Measurements from ENCODE around the gene BMP5. TPM values are rescaled to one million over a fixed set of nuclear protein-coding genes. Genes with fewer than 3 reads are reported as not detected.

Gene BMP5
- polyA plus RNA-seq, 1 donor from 2014 or later: 0.14 TPM

DNA sequence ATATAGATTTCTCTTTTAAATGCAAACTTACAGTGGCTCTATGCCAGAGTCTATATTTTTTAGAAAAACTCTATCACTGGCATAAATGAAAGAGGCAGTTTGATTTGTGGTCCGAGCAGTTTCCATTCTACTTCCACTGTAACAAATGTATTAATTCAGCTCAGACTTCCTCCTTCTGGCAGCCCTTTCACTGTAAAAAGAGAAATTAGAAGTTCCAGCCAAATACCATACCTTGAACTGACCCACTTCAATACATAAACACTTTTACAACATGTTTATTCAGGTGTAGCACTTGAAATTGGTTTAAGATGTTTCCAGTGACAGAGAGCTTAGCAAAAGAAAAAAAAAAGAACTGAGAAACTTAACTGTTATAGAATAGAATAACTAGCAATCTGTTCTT lies 99.3 kb downstream of the BMP5 start:
- Histone ChIP-seq H3F3A (ENCODE audit: insufficient read depth, low read length, poor library complexity, severe bottlenecking) (no peaks in the 10 kb centered on the region), H3K79me2 (replicated peaks; ENCODE audit: insufficient read depth, low read length) (no peaks in the 10 kb centered on the region), H4K20me1 (ENCODE audit: insufficient read depth) (no peaks in the 10 kb centered on the region), H3K4me2 (ENCODE audit: low read length) (no peak overlapping the region), H3K9ac (ENCODE audit: low read length) (no peak overlapping the region), H3K27me3 (ENCODE audit: insufficient read depth, low read depth, low read length) (no peaks in the 10 kb centered on the region), H3K9me3 (ENCODE audit: low read length) (no peaks in the 10 kb centered on the region), H3K27ac (ENCODE audit: low read length) (no peak overlapping the region), H3K36me3 (ENCODE audit: insufficient read depth, low read length) (no peaks in the 10 kb centered on the region), H3K9me2 (ENCODE audit: insufficient read depth, low read length) (no peaks in the 10 kb centered on the region), H2AFZ (ENCODE audit: low read depth, low read length) (no peak overlapping the region), H3K4me3 (ENCODE audit: low read length) (no peak overlapping the region)
- TF ChIP-seq EZH2 (IDR thresholded peaks at IDR 0.05; ENCODE audit: borderline replicate concordance, insufficient read depth, low read length, poor library complexity, severe bottlenecking) (no peak), EP300 (conservative IDR thresholded peaks at IDR 0.05; ENCODE audit: poor library complexity, severe bottlenecking) (no peak), SMC3 (conservative IDR thresholded peaks at IDR 0.05; ENCODE audit: poor library complexity) (no peak), POLR2AphosphoS5 (IDR thresholded peaks at IDR 0.05) (no peak), RAD21 (conservative IDR thresholded peaks at IDR 0.05) (no peak), MXI1 (conservative IDR thresholded peaks at IDR 0.05; ENCODE audit: poor library complexity, severe bottlenecking) (no peak), TAF1 (IDR thresholded peaks at IDR 0.05; ENCODE audit: low read depth) (no peak)
- TF ChIP-seq, protein P1, sequence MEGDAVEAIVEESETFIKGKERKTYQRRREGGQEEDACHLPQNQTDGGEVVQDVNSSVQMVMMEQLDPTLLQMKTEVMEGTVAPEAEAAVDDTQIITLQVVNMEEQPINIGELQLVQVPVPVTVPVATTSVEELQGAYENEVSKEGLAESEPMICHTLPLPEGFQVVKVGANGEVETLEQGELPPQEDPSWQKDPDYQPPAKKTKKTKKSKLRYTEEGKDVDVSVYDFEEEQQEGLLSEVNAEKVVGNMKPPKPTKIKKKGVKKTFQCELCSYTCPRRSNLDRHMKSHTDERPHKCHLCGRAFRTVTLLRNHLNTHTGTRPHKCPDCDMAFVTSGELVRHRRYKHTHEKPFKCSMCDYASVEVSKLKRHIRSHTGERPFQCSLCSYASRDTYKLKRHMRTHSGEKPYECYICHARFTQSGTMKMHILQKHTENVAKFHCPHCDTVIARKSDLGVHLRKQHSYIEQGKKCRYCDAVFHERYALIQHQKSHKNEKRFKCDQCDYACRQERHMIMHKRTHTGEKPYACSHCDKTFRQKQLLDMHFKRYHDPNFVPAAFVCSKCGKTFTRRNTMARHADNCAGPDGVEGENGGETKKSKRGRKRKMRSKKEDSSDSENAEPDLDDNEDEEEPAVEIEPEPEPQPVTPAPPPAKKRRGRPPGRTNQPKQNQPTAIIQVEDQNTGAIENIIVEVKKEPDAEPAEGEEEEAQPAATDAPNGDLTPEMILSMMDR (IDR thresholded peaks at IDR 0.05; ENCODE audit: poor library complexity, severe bottlenecking): no peak
- TF ChIP-seq, protein P2, sequence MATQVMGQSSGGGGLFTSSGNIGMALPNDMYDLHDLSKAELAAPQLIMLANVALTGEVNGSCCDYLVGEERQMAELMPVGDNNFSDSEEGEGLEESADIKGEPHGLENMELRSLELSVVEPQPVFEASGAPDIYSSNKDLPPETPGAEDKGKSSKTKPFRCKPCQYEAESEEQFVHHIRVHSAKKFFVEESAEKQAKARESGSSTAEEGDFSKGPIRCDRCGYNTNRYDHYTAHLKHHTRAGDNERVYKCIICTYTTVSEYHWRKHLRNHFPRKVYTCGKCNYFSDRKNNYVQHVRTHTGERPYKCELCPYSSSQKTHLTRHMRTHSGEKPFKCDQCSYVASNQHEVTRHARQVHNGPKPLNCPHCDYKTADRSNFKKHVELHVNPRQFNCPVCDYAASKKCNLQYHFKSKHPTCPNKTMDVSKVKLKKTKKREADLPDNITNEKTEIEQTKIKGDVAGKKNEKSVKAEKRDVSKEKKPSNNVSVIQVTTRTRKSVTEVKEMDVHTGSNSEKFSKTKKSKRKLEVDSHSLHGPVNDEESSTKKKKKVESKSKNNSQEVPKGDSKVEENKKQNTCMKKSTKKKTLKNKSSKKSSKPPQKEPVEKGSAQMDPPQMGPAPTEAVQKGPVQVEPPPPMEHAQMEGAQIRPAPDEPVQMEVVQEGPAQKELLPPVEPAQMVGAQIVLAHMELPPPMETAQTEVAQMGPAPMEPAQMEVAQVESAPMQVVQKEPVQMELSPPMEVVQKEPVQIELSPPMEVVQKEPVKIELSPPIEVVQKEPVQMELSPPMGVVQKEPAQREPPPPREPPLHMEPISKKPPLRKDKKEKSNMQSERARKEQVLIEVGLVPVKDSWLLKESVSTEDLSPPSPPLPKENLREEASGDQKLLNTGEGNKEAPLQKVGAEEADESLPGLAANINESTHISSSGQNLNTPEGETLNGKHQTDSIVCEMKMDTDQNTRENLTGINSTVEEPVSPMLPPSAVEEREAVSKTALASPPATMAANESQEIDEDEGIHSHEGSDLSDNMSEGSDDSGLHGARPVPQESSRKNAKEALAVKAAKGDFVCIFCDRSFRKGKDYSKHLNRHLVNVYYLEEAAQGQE (IDR thresholded peaks at IDR 0.05; ENCODE audit: borderline replicate concordance): no peak

DNA sequence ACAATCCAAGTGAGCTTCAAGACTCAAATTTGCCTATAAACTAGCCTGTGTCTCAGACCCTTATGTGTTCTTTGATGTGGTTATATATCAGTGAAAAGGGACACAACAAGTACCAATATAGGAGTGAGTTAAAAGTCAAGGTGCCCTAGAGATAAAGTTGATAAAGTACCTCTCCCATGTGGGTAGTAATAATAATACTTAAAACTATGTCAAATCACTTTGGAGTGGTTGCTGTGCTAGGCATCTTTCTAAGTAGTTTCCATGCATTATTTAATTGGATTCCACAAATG lies 100.4 kb downstream of the BMP5 start:
- H3K9ac ChIP-seq (ENCODE audit: low read length): no peak overlapping the region
- H4K20me1 ChIP-seq (ENCODE audit: insufficient read depth): no peaks in the 10 kb centered on the region
- no peaks in the 10 kb centered on the region for H3K36me3 ChIP-seq (ENCODE audit: insufficient read depth, low read length)
- H3K27me3 ChIP-seq (ENCODE audit: insufficient read depth, low read depth, low read length): no peaks in the 10 kb centered on the region
- no peaks in the 10 kb centered on the region for H3F3A ChIP-seq (ENCODE audit: insufficient read depth, low read length, poor library complexity, severe bottlenecking)
- no peak overlapping the region for H3K4me2 ChIP-seq (ENCODE audit: low read length)
- TF ChIP-seq RAD21 (conservative IDR thresholded peaks at IDR 0.05) (no peak), SMC3 (conservative IDR thresholded peaks at IDR 0.05; ENCODE audit: poor library complexity) (no peak), MXI1 (conservative IDR thresholded peaks at IDR 0.05; ENCODE audit: poor library complexity, severe bottlenecking) (no peak), POLR2AphosphoS5 (IDR thresholded peaks at IDR 0.05) (no peak), EP300 (conservative IDR thresholded peaks at IDR 0.05; ENCODE audit: poor library complexity, severe bottlenecking) (no peak), TAF1 (IDR thresholded peaks at IDR 0.05; ENCODE audit: low read depth) (no peak), EZH2 (IDR thresholded peaks at IDR 0.05; ENCODE audit: borderline replicate concordance, insufficient read depth, low read length, poor library complexity, severe bottlenecking) (no peak)
- TF ChIP-seq, protein P2 (IDR thresholded peaks at IDR 0.05; ENCODE audit: borderline replicate concordance): no peak
- TF ChIP-seq, protein P1 (IDR thresholded peaks at IDR 0.05; ENCODE audit: poor library complexity, severe bottlenecking): no peak
- H2AFZ ChIP-seq (ENCODE audit: low read depth, low read length): no peak overlapping the region
- no peak overlapping the region for H3K27ac ChIP-seq (ENCODE audit: low read length)
- H3K9me3 ChIP-seq (ENCODE audit: low read length): no peaks in the 10 kb centered on the region
- H3K79me2 ChIP-seq (replicated peaks; ENCODE audit: insufficient read depth, low read length): no peaks in the 10 kb centered on the region
- no peak overlapping the region for H3K4me3 ChIP-seq (ENCODE audit: low read length)
- no peaks in the 10 kb centered on the region for H3K9me2 ChIP-seq (ENCODE audit: insufficient read depth, low read length)
